LoVo (cell line): ENCODE measurements around the gene ZFAND5.

Source experiments
- DNase-seq: peaks from one replicate; pipeline ENCODE4 v3.0.0-alpha.2; 2016; ENCODE audit warnings: low spot score

ZFAND5 gene

GRCh38 chr9:72362680-72363139, 2.3 kb downstream of the ZFAND5 start:
- no peak for DNase-seq

- DNase-seq, result no peak
These were observed 2.9 kb downstream of the ZFAND5 start for GRCh38 chr9:72362118-72362531.

GRCh38 chr9:72361217-72361616, 3.8 kb downstream of the ZFAND5 start:
- no peak for DNase-seq

- DNase-seq, result no peak
These were observed 4.7 kb downstream of the ZFAND5 start for GRCh38 chr9:72360324-72360723.

- no peak for DNase-seq
These were observed 8.9 kb downstream of the ZFAND5 start for GRCh38 chr9:72356041-72356582.

DNA sequence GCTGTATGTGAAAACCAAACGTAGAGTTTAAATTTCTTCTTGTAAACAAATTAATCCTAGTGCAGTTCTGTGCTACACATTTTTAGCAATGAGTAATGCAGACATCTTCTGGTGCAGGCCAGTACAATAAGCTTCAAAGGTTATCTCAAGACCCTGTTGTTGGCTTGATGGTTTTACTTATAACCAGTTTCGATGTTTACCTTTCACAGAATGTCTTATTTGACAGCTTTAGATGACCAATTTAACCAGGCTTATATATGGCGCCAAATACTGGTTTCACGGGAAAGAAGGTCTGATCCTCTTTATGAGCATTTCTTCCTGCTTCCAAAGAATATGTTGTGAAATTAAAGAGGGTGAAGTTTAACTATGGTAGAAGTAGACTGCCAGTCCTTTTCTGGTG, 9.9 kb downstream of the ZFAND5 start:
- no peak for DNase-seq

- no peak for DNase-seq
These were observed 10.3 kb downstream of the ZFAND5 start for GRCh38 chr9:72354704-72355103.

- DNase-seq, result no peak
These were observed 11.4 kb downstream of the ZFAND5 start for GRCh38 chr9:72353455-72354116.

- no peak for DNase-seq
These were observed 12.1 kb downstream of the ZFAND5 start for GRCh38 chr9:72352911-72353388.

DNA sequence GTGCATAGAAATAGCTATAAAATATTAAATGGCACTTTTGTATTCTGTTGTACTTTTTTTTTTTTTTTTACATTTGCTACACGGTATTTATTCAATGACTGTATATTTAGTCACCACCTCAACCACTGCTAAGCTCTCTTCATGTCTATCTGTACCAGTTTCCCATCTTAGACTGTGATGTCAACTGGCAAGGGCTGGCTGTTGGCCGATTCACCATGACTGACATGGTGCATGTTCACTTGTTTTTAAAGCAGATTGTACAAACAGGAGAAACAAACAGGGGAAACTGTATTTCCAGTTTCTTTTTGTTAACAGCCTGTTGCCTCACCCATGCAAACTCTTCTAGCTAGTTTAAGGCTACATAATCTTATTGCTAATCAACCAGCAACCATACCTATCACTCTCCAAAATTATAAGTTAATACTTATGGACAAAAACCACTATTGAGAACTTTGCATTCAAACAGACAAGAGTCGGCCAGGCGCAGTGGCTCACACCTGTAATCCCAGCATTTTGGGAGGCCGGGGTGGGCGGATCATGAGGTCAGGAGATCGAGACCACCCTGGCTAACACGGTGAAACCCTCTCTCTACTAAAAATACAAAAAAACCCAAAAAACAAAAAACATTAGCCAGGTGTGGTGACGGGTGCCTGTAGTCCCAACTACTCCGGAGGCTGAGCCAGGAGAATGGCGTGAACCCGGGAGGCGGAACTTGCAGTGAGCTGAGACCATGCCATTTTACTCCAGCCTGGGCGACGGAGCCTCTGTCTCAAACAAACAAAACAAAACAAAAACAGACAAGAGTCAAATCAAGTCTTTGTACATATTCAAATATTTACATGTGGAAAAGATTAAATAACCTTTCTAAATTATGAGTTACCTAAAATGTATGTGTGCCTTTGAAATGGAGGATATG, 13.2 kb downstream of the ZFAND5 start:
- no peak for DNase-seq

GRCh38 chr9:72349911-72350310, 15.1 kb downstream of the ZFAND5 start:
- no peak for DNase-seq

GRCh38 chr9:72349240-72349639, 15.8 kb downstream of the ZFAND5 start:
- no peak for DNase-seq

DNA sequence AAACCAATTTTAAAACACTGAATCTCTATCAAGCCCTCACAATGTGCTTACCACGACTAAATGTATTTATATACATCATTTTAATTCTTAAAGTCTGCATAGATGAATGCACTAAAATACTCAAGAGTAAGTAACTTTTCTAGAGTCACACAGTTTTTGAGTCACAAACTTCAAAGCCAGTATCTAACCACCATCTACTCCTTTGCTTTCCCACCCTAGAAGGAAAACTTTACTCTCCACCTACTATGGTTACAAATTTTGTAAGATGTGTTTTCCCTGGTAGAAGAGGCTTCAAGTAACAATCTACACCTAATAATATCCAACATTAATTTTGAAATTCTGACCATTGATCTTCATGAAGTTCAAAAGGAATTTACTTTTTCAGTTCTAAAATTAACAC, 18.7 kb downstream of the ZFAND5 start:
- no peak for DNase-seq

- DNase-seq, result no peak
These were observed 26.4 kb downstream of the ZFAND5 start for GRCh38 chr9:72338631-72339030.

DNA sequence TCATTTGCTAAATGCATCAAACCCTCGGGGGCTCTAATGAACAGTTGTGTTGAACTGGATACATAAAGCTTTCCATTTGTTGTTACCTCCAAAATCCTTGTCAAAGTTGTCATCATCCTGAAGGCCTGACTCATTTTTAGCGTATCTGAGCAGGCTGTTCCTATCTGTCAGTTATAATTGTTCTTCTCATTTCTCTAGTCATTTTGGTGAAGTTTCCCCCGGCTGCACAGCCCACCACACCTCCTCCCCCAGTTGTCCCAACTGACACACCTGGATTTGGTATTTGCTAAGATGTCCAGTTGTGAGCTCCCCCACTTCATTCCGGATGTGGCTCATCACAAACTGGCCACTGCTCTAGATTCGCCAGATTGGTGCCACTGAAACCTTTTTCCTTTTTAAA, 27.7 kb downstream of the ZFAND5 start:
- DNase-seq, result no peak

DNA sequence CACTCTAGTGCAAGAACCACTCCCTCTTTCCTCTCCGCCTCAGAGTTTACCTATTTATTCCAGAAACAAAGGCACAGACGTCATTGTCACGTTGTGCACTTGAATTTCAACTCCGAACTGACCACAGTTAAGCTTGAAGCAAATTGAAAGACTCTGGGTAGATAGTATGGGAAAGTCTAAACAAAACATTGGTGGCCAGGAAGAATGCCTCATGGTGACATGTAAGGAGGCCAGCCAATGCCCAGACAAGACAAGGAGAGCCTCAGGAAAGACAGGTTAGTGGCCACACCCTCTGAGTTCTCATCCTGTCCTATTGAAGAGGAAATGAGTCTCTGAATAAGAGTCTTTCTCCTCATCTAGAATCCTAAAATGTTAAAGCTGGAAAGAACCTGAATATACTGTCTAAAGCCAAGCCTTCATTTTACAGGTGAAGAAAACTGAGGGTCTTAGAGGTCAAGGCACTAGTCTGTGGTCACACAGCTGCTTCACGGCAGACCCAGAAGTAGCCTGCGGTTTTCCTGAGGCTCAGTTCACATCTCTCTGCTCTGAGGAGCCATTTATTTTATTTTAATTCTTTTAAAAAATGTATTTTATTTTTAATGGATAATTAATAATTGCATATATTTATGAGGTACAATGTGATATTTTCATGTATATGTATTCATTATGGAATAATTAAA, 30.2 kb downstream of the ZFAND5 start:
- no peak for DNase-seq

DNA sequence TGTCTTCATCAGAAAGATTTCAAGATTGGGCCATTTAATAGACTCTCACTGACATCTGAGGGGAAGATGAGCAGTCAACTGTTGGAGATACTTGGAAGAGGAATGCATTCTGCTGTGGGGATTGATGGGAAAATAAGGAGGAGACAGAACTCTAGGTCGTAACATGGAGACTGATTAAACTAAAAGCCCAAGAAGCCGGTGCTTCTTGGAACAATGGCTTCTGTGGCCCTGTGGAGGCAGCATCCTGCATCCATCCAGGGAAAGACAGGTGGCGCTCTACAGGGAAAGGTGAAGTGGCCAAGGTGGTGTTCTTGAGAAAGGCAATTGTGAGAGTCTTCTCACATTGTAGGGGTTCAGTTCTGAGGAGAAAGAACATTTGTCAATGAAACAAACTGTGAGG, 31.3 kb downstream of the ZFAND5 start:
- no peak for DNase-seq

- no peak for DNase-seq
These were observed 31.8 kb downstream of the ZFAND5 start for GRCh38 chr9:72333197-72333596.

DNA sequence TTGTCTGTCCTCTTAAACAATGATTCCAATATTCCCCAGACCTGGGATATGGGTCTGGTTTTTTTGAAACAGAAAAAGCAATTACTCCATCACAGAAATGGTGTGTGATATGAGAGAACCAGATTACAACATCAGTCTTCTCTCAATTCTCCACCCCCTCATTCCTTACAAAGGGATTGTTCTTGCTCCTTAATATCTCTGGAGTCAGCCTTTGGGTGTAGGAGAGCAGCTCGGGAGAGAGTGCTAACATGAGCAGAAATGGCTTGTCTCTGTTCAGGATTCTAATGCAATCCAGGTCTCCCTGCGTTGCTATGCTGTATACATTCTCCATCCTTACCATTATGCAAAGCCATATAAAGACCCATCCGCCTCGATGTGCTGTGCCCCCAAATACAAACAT, 32.7 kb downstream of the ZFAND5 start:
- DNase-seq, result no peak

GRCh38 chr9:72327631-72328030, 37.4 kb downstream of the ZFAND5 start:
- no peak for DNase-seq

GRCh38 chr9:72326641-72327040, 38.4 kb downstream of the ZFAND5 start:
- DNase-seq, result no peak

DNA sequence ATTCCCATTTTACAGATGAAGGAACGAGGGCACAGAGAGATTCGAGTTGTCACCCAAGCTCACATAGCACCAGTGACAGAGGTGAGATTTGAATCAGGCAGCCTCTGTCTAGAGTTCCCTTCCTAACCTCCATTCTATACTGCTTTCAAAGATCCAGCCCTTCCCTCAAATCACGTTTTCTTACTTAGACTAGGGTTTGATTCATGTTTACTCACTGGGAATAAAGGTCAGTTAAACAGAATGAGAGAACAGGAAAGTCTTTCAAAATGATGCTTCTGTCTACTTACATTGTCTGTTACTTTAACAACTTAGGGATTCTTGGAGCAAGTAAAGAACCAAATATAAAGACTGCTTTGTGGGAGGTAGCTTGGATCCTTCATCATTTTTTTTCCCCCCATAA, 40.0 kb downstream of the ZFAND5 start:
- DNase-seq, result no peak
